K562 (cell line): Measurements from ENCODE around the gene ATAD3C. TPM values are rescaled to one million over a fixed set of nuclear protein-coding genes. Genes with fewer than 3 reads are reported as not detected.

ENCODE experiments used
- ATAC-seq: fragments of 200-7000 bp; cut with Tn5 transposase; 3 replicates; pipeline ENCODE4 v1.9.1; 2020; ENCODE audit warnings: moderate library complexity
- BruUV-seq: library from RNA; stranded (reverse); fragments of 400-500 nt; replicated peaks from 2 replicates; lab custom pipeline; 2021; lab: Mats Ljungman, UMichigan
- CTCF ChIA-PET: fragments of 300-600 bp; formaldehyde crosslinking; extraction: SDS; loops from one replicate; lab custom pipeline; 2021; ENCODE audit warnings: low intra/inter-chr PET ratio; lab: Yijun Ruan, JAX
- POLR2A ChIA-PET: fragments of 300-600, 350-650 bp; sonication (Branson Sonifier 250); formaldehyde crosslinking; extraction: SDS; loops from one replicate; lab custom pipeline; 2021; ENCODE audit warnings: antibody characterized with exemption, inconsistent platforms; lab: Yijun Ruan, JAX
- DNase-seq, 4 experiments: peaks; one replicate each; pipeline versions ENCODE4 v3.0.0 to v3.0.0-alpha.2; 2011 to 2018; ENCODE audit warnings: low spot score in 3 of 4, mixed read lengths in 3 of 4; ENCODE audit errors: extremely low read depth in 1 of 4
- FAIRE-seq: peaks from 2 replicates; lab custom pipeline; 2011; peaks lifted over from hg19 to GRCh38; lab: Jason Lieb, UNC
- H2AFZ ChIP-seq: 2 replicates; pipeline ENCODE4 v1.6.0; 2011; ENCODE audit warnings: low read depth, low read length, control low read depth, inconsistent platforms
- H3K27ac ChIP-seq: fragments of 200-600 bp; 3 replicates; pipeline ENCODE4 v1.8.0; 2011; ENCODE audit warnings: low read depth, mild to moderate bottlenecking, control low read depth, inconsistent platforms, low read length, moderate library complexity, mixed read lengths; ENCODE audit errors: extremely low read depth
- H3K27me3 ChIP-seq, 2 experiments: fragments of 300-600 bp in 1 of 2; 2 replicates in 1 of 2; 3 replicates in 1 of 2; pipeline versions ENCODE4 v1.6.0 to v1.8.0; 2011; ENCODE audit warnings: inconsistent platforms in 2 of 2, low read length in 2 of 2, mild to moderate bottlenecking in 1 of 2, mixed read lengths in 1 of 2, moderate library complexity in 1 of 2; ENCODE audit not compliant: control insufficient read depth in 2 of 2, insufficient read depth in 2 of 2
- H3K36me3 ChIP-seq: fragments of 300-600 bp; 3 replicates; pipeline ENCODE4 v1.8.0; 2011; ENCODE audit warnings: mild to moderate bottlenecking, low read length, inconsistent platforms; ENCODE audit not compliant: control insufficient read depth, insufficient read depth
- H3K4me1 ChIP-seq, 2 experiments: fragments of 200-600 bp in 1 of 2; replicated peaks in 1 of 2; 2 replicates in 1 of 2; 3 replicates in 1 of 2; pipeline versions ENCODE4 v1.5.1 to v1.8.0; 2011; ENCODE audit warnings: inconsistent platforms in 2 of 2, low read length in 2 of 2, mild to moderate bottlenecking in 1 of 2, mixed read lengths in 1 of 2, moderate library complexity in 1 of 2; ENCODE audit not compliant: control insufficient read depth in 2 of 2, insufficient read depth in 2 of 2
- H3K4me2 ChIP-seq: 2 replicates; pipeline ENCODE4 v1.6.1; 2011; ENCODE audit warnings: low read length, control low read depth, inconsistent platforms, mixed read lengths; ENCODE audit not compliant: insufficient read depth
- H3K4me3 ChIP-seq: fragments of 200-600 bp; sonication (generic), shearing (Covaris generic); 2 replicates; pipeline ENCODE4 v1.5.1; 2016; ENCODE audit warnings: control low read depth, inconsistent platforms
- H3K79me2 ChIP-seq: fragments of 200-600 bp; 3 replicates; pipeline ENCODE4 v1.8.0; 2011; ENCODE audit warnings: low read length, inconsistent platforms; ENCODE audit not compliant: control insufficient read depth, insufficient read depth
- H3K9ac ChIP-seq, 2 experiments: 2 replicates each; pipeline versions ENCODE4 v1.6.0 to v1.6.1; 2011; ENCODE audit warnings: low read depth in 2 of 2, low read length in 2 of 2, control low read depth in 1 of 2, inconsistent platforms in 1 of 2, mild to moderate bottlenecking in 1 of 2, mixed read lengths in 1 of 2; ENCODE audit not compliant: insufficient read depth in 1 of 2
- H3K9me1 ChIP-seq: one replicate; pipeline ENCODE4 v1.6.0; 2011; ENCODE audit warnings: inconsistent platforms, mild to moderate bottlenecking, low read length, moderate library complexity; ENCODE audit not compliant: control insufficient read depth, insufficient read depth
- H3K9me3 ChIP-seq: replicated peaks from 2 replicates; pipeline ENCODE4 v1.5.1; 2011; ENCODE audit warnings: low read depth, low read length, inconsistent platforms; ENCODE audit not compliant: control insufficient read depth, insufficient read depth
- H4K20me1 ChIP-seq: replicated peaks from 2 replicates; pipeline ENCODE4 v1.6.1; 2011; ENCODE audit warnings: low read length, inconsistent platforms, mixed read lengths; ENCODE audit not compliant: control insufficient read depth, insufficient read depth
- ESRRB ChIP-seq: fragments of 250-450 bp; sonication (Bioruptor Pico); IDR thresholded peaks from 2 replicates; pipeline ENCODE4 v1.5.0; 2020; ENCODE audit warnings: mild to moderate bottlenecking, moderate library complexity, borderline replicate concordance
- IFI16 ChIP-seq: fragments of 250-450 bp; sonication (Bioruptor Pico); IDR thresholded peaks from 2 replicates; pipeline ENCODE4 v2.1.2; 2022; ENCODE audit warnings: mild to moderate bottlenecking, inconsistent platforms
- MXD1 ChIP-seq: fragments of 250-450 bp; sonication (Bioruptor Pico); IDR thresholded peaks from 2 replicates; pipeline ENCODE4 v1.8.0; 2021; ENCODE audit warnings: borderline replicate concordance, mild to moderate bottlenecking, moderate library complexity; ENCODE audit not compliant: poor library complexity, severe bottlenecking
- NEUROD1 ChIP-seq: fragments of 150-350 bp; IDR thresholded peaks from 2 replicates; pipeline ENCODE4 v1.6.1; 2014; ENCODE audit warnings: borderline replicate concordance, low read length, low read depth; ENCODE audit not compliant: partially characterized antibody
- RNF219 ChIP-seq: fragments of 250-450 bp; sonication (Bioruptor Pico); IDR thresholded peaks from 2 replicates; pipeline ENCODE4 v1.5.0; 2022; ENCODE audit warnings: mild to moderate bottlenecking
- SP1 ChIP-seq: sonication (generic); formaldehyde crosslinking; IDR thresholded peaks from 2 replicates; pipeline ENCODE4 v1.8.1; 2022; ENCODE audit warnings: mild to moderate bottlenecking, missing genetic modification reagents
- SRSF9 ChIP-seq: fragments of 200-400 bp; formaldehyde crosslinking; IDR thresholded peaks from 2 replicates; pipeline ENCODE4 v1.6.1; 2017; ENCODE audit warnings: low read depth, low read length, borderline replicate concordance
- TFAM ChIP-seq: fragments of 250-450 bp; sonication (Bioruptor Pico); conservative IDR thresholded peaks from 2 replicates; pipeline ENCODE4 v1.5.0; 2021; ENCODE audit warnings: mild to moderate bottlenecking, moderate library complexity
- ZNF408 ChIP-seq: fragments of 250-450 bp; sonication (Bioruptor Pico); IDR thresholded peaks from 2 replicates; pipeline ENCODE4 v1.4.0; 2020; ENCODE audit warnings: low read depth, mild to moderate bottlenecking, moderate library complexity
- WGBS: fragments of 100-300 bp; shearing (Covaris generic); methylation state at CpG from one replicate; pipeline ENCODE4 v1.1.6; 2016; ENCODE audit warnings: low coverage, mixed read lengths; ENCODE audit not compliant: insufficient coverage; ENCODE audit errors: missing lambda C conversion rate; 5-methylcytosine and 5-hydroxymethylcytosine counted together
- in situ Hi-C: fragments of 300-500 bp; cut with MboI; formaldehyde crosslinking; loops from 4 replicates; pipeline ENCODE4 v1.15.0; 2018; ENCODE audit warnings: inconsistent platforms, mixed read lengths
- intact Hi-C: fragments of 100-400 bp; cut with micrococcal nuclease; formaldehyde crosslinking; loops from 2 replicates; pipeline ENCODE4 v1.14.2; 2022
- polyA plus RNA-seq, 8 experiments: library from polyadenylated mRNA; depleted of rRNA in 4 of 8; stranded (reverse) in 5 of 8; unstranded in 3 of 8; fragments of >200 nt; fragmentation: Nextera tagmentation in 2 of 8; fragmentation: Illumina TruSeq in 1 of 8; extraction: Ambion mirVana in 2 of 8; extraction: Trizol in 1 of 8; gene quantifications; 2 replicates each; pipeline versions ENCODE4 v1.2.1 to v1.2.3, GENCODE V29; 2011 to 2014; ENCODE audit warnings: inconsistent platforms in 1 of 8, missing spikeins in 1 of 8
- total RNA-seq, 7 experiments: library from RNA; depleted of rRNA in 6 of 7; stranded (reverse); fragments of >200 nt in 6 of 7; fragmentation: Illumina TruSeq in 2 of 7; extraction: Trizol in 2 of 7; gene quantifications; 2 replicates each; pipeline versions ENCODE4 v1.2.1 to v1.2.3, GENCODE V29; 2011 to 2021; ENCODE audit warnings: low replicate concordance in 1 of 7

Gene ATAD3C
- total and polyA plus RNA-seq, 9 of the 15 experiments (the other 6 are each of a cell fraction or from before 2014, with no cell fraction given), result 0.03 to 0.18 TPM; not detected in 7

- BruUV-seq, result no TSS peak
- Histone ChIP-seq H3K4me2 (no peak overlapping the region), H3K9me3 (no peaks in the 10 kb centered on the region), H3K4me1 (peaks cover 3 to 43% of the 10 kb centered on the region in 2 experiments; a peak in 4 of 5 replicates), H3K9ac (no peak overlapping the region), H3K9me1 (no peaks in the 10 kb centered on the region), H4K20me1 (no peaks in the 10 kb centered on the region), H3K36me3 (no peaks in the 10 kb centered on the region), H3K27ac (no peak overlapping the region), H3K27me3 (no peaks in the 10 kb centered on the region), H3K4me3 (no peak overlapping the region), H2AFZ (peak overlapping the region; percentile 2; the same call in 1 of the 2 replicates), H3K79me2 (no peaks in the 10 kb centered on the region)
- 64% methylated on average over 4 of the region's 7 CpGs for WGBS
- no peak for ATAC-seq
- no peak for FAIRE-seq
- intact Hi-C loops (no loop called here), in situ Hi-C loops (no loop called here)
- no peak for DNase-seq
- POLR2A ChIA-PET, result interaction anchor here (1.9 kb wide), 1 partner anchor 9 kb away, joined by 5 read pairs; no protein-coding TSS in a partner anchor
- TF ChIP-seq RNF219 (CRISPR knock-in tag) (no peak), TFAM (CRISPR knock-in tag) (no peak), NEUROD1 (no peak), SP1 (CRISPR knock-in tag) (no peak), SRSF9 (no peak), ZNF408 (CRISPR knock-in tag) (no peak), ESRRB (CRISPR knock-in tag) (no peak), IFI16 (CRISPR knock-in tag) (no peak), MXD1 (CRISPR knock-in tag) (no peak)
- CTCF ChIA-PET, result no interaction called here
Measured at GRCh38 chr1:1421907-1422464, 27.5 kb upstream of the ATAD3C start.
